Testis (tissue), 3 donors: ENCODE measurements around the gene PML. TPM values are rescaled to one million over a fixed set of nuclear protein-coding genes. Genes with fewer than 3 reads are reported as not detected.

ENCODE experiments used
- DNase-seq: peaks from one replicate; pipeline ENCODE4 v3.0.0-alpha.2; 2019
- H3K27ac ChIP-seq, 2 donors: fragments of 200-600 bp; sonication (generic); one replicate each; pipeline ENCODE4 v1.5.1; 2019
- H3K27me3 ChIP-seq: fragments of 200-600 bp; sonication (generic); one replicate; pipeline ENCODE4 v1.5.1; 2019
- H3K36me3 ChIP-seq: fragments of 200-600 bp; sonication (generic); one replicate; pipeline ENCODE4 v1.5.1; 2017; ENCODE audit warnings: low read depth; ENCODE audit errors: missing control alignments
- H3K4me1 ChIP-seq: fragments of 200-600 bp; sonication (generic); one replicate; pipeline ENCODE4 v1.5.1; 2019
- H3K4me3 ChIP-seq, 2 donors: fragments of 200-600 bp; sonication (generic); one replicate each; pipeline ENCODE4 v1.5.1; 2017 to 2019
- H3K9me3 ChIP-seq: fragments of 200-600 bp; sonication (generic); one replicate; pipeline ENCODE4 v1.5.1; 2017
- CTCF ChIP-seq, 3 experiments: fragments of 450-650 bp in 2 of 3; fragments of 200-600 bp in 1 of 3; sonication (generic) in 1 of 3; IDR thresholded peaks; one replicate each; pipeline ENCODE4 v1.5.1; 2016 to 2019; ENCODE audit warnings: antibody characterized with exemption in 3 of 3, mild to moderate bottlenecking in 2 of 3, moderate library complexity in 1 of 3
- POLR2A ChIP-seq: fragments of 450-650 bp; IDR thresholded peaks from one replicate; pipeline ENCODE4 v1.6.1; 2017; ENCODE audit warnings: antibody characterized with exemption, mild to moderate bottlenecking, moderate library complexity
- WGBS, 2 donors: methylation state at CpG; one replicate each; pipeline ENCODE4 v1.1.5; 2018; 5-methylcytosine and 5-hydroxymethylcytosine counted together
- intact Hi-C: fragments of 100-400 bp; cut with DNase I; formaldehyde crosslinking; loops from one replicate; pipeline ENCODE4 v1.15.1; 2023; ENCODE audit warnings: low total_unique reads
- polyA plus RNA-seq: library from polyadenylated mRNA; stranded (reverse); fragments of 350-450 nt; fragmentation: Illumina TruSeq; extraction: RNeasy Lipid Tissue Mini Kit (QIAGEN cat#74804); gene quantifications from one replicate; pipeline ENCODE4 v1.2.3, GENCODE V29; 2014; ENCODE audit warnings: low read depth, low replicate concordance; ENCODE audit not compliant: insufficient read depth
- total RNA-seq, 2 donors: library from RNA; depleted of rRNA; stranded (reverse); fragments of >200 nt; gene quantifications; one replicate each; pipeline ENCODE4 v1.2.3, GENCODE V29; 2016

Gene PML
- total and polyA plus RNA-seq, 3 donors from 2014 or later = 20.9 to 59.5 (median 53.9) TPM

DNA sequence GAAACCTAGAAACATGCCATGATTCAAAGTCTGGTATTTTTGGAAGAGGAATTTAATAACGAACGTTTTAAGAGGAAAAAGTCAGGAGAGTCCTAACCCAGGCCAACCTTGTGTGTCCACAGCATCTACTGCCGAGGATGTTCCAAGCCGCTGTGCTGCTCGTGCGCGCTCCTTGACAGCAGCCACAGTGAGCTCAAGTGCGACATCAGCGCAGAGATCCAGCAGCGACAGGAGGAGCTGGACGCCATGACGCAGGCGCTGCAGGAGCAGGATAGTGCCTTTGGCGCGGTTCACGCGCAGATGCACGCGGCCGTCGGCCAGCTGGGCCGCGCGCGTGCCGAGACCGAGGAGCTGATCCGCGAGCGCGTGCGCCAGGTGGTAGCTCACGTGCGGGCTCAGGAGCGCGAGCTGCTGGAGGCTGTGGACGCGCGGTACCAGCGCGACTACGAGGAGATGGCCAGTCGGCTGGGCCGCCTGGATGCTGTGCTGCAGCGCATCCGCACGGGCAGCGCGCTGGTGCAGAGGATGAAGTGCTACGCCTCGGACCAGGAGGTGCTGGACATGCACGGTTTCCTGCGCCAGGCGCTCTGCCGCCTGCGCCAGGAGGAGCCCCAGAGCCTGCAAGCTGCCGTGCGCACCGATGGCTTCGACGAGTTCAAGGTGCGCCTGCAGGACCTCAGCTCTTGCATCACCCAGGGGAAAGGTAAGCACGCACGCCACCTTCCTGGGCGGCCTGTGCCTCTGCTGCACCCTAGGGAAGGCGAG lies 28.4 kb downstream of the PML start:
- no peaks in the 10 kb centered on the region for H3K27me3 ChIP-seq
- no peak overlapping the region for H3K27ac ChIP-seq
- intact Hi-C loops = no loop called here
- no peak for TF ChIP-seq POLR2A
- no peak for TF ChIP-seq CTCF (IDR thresholded peaks at IDR 0.05)
- no peaks in the 10 kb centered on the region for H3K36me3 ChIP-seq
- H3K4me3 ChIP-seq = peak overlapping the region in 1 of 2 donors; percentile 8
- 66 to 87% methylated on average over 60 to 66 of the region's 66 CpGs for WGBS, 2 donors
- no peaks in the 10 kb centered on the region for H3K9me3 ChIP-seq
- peak; percentile 32 for DNase-seq
- peaks cover 8% of the 10 kb centered on the region for H3K4me1 ChIP-seq

DNA sequence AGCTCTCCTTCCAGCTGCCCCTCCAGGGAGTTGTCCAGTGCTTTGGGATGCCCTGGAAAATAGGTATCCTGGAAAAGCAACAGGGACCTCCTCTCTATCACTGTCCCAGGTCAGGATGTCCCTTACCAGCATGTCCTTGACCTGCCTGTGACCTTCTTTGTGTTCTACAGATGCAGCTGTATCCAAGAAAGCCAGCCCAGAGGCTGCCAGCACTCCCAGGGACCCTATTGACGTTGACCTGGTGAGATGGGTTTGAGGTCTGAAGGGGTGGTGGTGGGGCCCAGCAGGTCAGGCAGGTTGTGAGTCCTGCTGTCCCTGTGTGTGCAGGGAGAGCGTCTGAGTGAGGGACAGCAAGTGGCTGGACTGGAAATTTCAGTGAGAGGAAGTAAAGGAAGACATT lies 30.2 kb downstream of the PML start:
- Histone ChIP-seq H3K36me3 (no peaks in the 10 kb centered on the region), H3K4me1 (peaks cover 8% of the 10 kb centered on the region), H3K4me3 (no peak overlapping the region), H3K9me3 (no peaks in the 10 kb centered on the region), H3K27ac (no peak overlapping the region), H3K27me3 (no peaks in the 10 kb centered on the region)
- DNase-seq = no peak
- TF ChIP-seq POLR2A (no peak), CTCF (IDR thresholded peaks at IDR 0.05) (no peak)
- WGBS, 2 donors = 41 to 67% methylated on average over 2 of the region's 2 CpGs
- intact Hi-C loops = no loop called here

DNA sequence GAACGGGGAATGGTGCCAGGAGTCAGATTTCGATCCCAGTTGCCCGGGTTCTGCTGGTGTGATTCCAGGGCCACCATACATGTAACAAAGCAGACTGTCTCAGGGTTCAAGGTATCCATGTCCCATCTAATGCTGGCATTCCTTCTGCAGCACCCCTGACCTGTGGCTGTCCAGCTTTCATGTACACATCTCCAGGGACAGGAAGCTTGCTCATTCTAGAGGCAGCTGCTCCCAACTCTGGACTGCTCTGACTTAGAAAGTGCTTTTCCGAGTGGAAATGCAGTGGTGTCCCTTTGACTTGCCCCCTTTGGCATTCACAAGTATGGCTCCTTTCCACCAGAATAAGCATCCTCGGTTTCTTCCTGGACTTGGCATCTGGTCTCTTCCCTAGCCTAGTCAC lies 30.9 kb downstream of the PML start:
- H3K36me3 ChIP-seq = no peaks in the 10 kb centered on the region
- intact Hi-C loops = no loop called here
- H3K4me3 ChIP-seq = no peak overlapping the region
- no peak for TF ChIP-seq POLR2A
- H3K27me3 ChIP-seq = no peaks in the 10 kb centered on the region
- H3K9me3 ChIP-seq = no peaks in the 10 kb centered on the region
- H3K27ac ChIP-seq = no peak overlapping the region
- no peak for DNase-seq
- peaks cover 8% of the 10 kb centered on the region for H3K4me1 ChIP-seq
- WGBS, 2 donors = 61 to 63% methylated on average over 5 of the region's 5 CpGs

- 58 to 63% methylated on average over 3 of the region's 3 CpGs for WGBS, 2 donors
- DNase-seq = no peak
- no peak overlapping the region for H3K27ac ChIP-seq
Measured at GRCh38 chr15:74027688-74028087, 33.2 kb downstream of the PML start.

DNA sequence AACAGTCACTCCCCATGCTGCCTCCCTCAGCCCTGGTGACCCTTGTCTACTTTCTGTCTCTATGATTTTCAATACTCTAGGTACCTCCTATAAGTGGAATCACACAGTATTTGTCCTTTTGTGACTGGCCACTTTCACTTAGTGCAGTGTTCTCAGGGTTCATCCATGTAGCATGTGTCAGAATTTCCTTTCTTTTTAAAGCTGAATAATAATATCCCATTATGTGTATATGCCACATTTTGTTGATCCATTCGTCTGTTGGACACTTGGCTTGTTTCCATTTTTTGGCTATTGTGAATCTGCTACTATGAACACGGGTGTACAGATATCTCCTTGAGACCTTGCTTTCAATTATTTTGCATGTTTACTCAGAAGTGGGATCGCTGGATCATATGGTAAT lies 34.1 kb downstream of the PML start:
- DNase-seq = no peak
- intact Hi-C loops = no loop called here
- Histone ChIP-seq H3K36me3 (no peaks in the 10 kb centered on the region), H3K27ac (no peak overlapping the region), H3K4me3 (no peak overlapping the region), H3K4me1 (peaks cover 8% of the 10 kb centered on the region), H3K9me3 (no peaks in the 10 kb centered on the region), H3K27me3 (no peaks in the 10 kb centered on the region)
- TF ChIP-seq POLR2A (no peak), CTCF (IDR thresholded peaks at IDR 0.05) (no peak)
- WGBS, 2 donors = 59 to 65% methylated on average over 3 of the region's 3 CpGs

More at GRCh38 chr15:74027688-74028087, 33.2 kb downstream of the PML start:
- H3K27me3 ChIP-seq = no peaks in the 10 kb centered on the region
- peaks cover 8% of the 10 kb centered on the region for H3K4me1 ChIP-seq
- H3K36me3 ChIP-seq = no peaks in the 10 kb centered on the region
- H3K9me3 ChIP-seq = no peaks in the 10 kb centered on the region
- intact Hi-C loops = no loop called here
- no peak overlapping the region for H3K4me3 ChIP-seq
- no peak for TF ChIP-seq CTCF (IDR thresholded peaks at IDR 0.05)
- TF ChIP-seq POLR2A = no peak
